ENCODE measurements around the gene OXA1L. TPM values are rescaled to one million over a fixed set of nuclear protein-coding genes. Genes with fewer than 3 reads are reported as not detected.
"Not testable (repeated sequence)": the region's sequence is repeated elsewhere in the genome, so short reads cannot be mapped to it uniquely, and the experiment has no call there.

The OXA1L gene
- total and polyA plus RNA-seq, 12 donors: 79.9 to 183 (median 131) TPM

DNA sequence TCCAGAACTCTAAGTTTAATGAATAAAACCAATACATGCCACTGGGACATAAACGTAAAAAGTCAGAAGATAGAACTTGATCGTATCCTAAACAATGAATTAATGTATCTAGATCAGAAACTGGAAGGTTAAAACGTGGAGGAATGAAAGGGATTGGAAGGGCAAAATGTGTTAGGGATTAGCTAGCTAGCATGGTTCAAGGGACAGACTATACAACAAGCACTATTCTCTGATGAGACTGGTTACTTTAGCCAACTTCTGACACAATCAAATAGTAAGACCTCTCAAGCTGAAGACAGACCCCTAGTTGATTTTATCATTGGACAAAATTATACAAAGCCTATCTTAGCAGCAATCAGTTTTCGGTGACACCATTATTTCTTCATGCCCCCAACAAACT is 18.7 kb upstream of the OXA1L start:
- intact Hi-C loops (cut with DNase I): no loop called here
- Histone ChIP-seq H3K36me3 (replicated peaks in 1 of 2) (no peaks in the 10 kb centered on the region), H3K4me3 (no peak overlapping the region), H3K27ac (no peak overlapping the region), H3K27me3 (no peaks in the 10 kb centered on the region), H3K9me3 (replicated peaks in 1 of 3) (no peaks in the 10 kb centered on the region), H3K4me1 (replicated peaks in 1 of 2) (no peaks in the 10 kb centered on the region)
- DNase-seq: no peak
- 74 to 86% (median 80%) methylated on average over 4 of the region's 4 CpGs for WGBS, 4 donors
- TF ChIP-seq, protein P1, sequence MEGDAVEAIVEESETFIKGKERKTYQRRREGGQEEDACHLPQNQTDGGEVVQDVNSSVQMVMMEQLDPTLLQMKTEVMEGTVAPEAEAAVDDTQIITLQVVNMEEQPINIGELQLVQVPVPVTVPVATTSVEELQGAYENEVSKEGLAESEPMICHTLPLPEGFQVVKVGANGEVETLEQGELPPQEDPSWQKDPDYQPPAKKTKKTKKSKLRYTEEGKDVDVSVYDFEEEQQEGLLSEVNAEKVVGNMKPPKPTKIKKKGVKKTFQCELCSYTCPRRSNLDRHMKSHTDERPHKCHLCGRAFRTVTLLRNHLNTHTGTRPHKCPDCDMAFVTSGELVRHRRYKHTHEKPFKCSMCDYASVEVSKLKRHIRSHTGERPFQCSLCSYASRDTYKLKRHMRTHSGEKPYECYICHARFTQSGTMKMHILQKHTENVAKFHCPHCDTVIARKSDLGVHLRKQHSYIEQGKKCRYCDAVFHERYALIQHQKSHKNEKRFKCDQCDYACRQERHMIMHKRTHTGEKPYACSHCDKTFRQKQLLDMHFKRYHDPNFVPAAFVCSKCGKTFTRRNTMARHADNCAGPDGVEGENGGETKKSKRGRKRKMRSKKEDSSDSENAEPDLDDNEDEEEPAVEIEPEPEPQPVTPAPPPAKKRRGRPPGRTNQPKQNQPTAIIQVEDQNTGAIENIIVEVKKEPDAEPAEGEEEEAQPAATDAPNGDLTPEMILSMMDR (IDR thresholded peaks at IDR 0.05): no peak
- no peak for TF ChIP-seq POLR2A (IDR thresholded peaks at IDR 0.05)

DNA sequence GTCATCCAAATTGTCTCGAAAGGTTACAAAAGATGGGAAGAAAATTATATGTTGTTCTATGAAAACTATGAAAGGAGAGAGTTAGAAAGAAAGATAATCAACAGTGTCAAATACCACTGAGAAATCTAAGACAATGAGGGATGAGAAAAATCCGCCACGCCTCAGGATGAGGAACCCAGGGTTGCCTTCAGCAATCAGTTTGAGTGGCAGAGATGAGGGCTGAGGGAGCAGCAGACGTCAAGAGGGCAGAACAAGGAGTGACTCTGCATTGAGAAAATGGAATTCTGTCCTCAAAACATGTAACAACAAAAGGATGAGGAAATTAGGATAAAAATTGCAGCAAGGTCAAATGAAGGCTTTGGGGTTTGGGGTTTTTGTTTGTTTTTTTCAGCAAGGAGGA is 18.3 kb upstream of the OXA1L start:
- H3K36me3 ChIP-seq (replicated peaks in 1 of 2): no peaks in the 10 kb centered on the region
- H3K27me3 ChIP-seq: no peaks in the 10 kb centered on the region
- H3K4me1 ChIP-seq (replicated peaks in 1 of 2): peaks cover 0 to 1% of the 10 kb centered on the region in 2 donors
- peak in 1 of 7 donors; percentile 5 for DNase-seq
- intact Hi-C loops (cut with DNase I): no loop called here
- H3K9me3 ChIP-seq (replicated peaks in 1 of 3): no peaks in the 10 kb centered on the region
- WGBS, 4 donors: 62 to 68% (median 66%) methylated on average over 4 of the region's 4 CpGs
- no peak overlapping the region for H3K4me3 ChIP-seq
- TF ChIP-seq, protein P1 (IDR thresholded peaks at IDR 0.05): no peak
- TF ChIP-seq POLR2A (IDR thresholded peaks at IDR 0.05): no peak
- no peak overlapping the region for H3K27ac ChIP-seq

DNA sequence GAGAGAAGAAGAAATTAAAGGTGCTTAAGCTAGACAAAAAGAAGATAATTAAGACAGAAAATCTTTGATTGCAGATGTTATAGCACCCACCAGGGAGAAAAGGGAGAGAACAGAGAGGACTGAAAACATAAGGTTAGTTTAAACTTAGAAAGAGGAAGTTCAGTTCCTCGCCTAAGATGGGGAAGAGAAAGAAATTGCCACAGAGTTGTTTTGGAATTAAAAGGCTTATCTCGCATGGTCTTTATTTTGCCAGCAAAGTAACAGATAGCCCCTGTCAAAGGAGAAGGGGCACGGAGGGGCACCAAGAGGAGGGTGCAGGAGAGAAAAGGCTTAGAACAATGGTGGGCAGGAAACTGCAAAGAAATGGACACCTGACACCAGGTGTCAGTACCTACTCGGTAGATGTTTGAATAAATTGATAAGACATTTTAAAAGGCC is 17.8 kb upstream of the OXA1L start:
- intact Hi-C loops (cut with DNase I): no loop called here
- H3K4me3 ChIP-seq: no peak overlapping the region
- 27 to 39% (median 34%) methylated on average over 4 of the region's 4 CpGs for WGBS, 4 donors
- no peaks in the 10 kb centered on the region for H3K9me3 ChIP-seq (replicated peaks in 1 of 3)
- no peaks in the 10 kb centered on the region for H3K27me3 ChIP-seq
- H3K4me1 ChIP-seq (replicated peaks in 1 of 2): peaks cover 0 to 4% of the 10 kb centered on the region in 2 donors
- no peak overlapping the region for H3K27ac ChIP-seq
- no peak for TF ChIP-seq POLR2A (IDR thresholded peaks at IDR 0.05)
- no peaks in the 10 kb centered on the region for H3K36me3 ChIP-seq (replicated peaks in 1 of 2)
- DNase-seq: no peak

DNA sequence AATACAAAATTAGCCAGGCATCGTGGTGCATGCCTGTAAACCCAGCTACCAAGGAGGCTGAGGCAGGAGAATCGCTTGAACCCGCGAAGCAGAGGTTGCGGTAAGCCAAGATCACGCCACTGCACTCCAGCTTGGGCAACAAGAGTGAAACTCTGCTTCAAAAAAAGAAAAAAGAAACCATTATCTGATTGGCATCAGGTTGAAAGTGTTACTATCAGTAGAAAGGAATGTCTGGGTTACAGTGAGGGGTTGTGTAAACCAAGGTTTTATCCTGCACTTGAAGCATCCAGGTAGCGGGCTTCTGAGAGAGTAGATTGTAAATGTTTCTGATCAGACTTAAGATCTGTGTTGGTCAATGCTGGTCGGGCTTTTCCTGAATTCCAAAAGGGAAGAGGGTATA is 14.1 kb upstream of the OXA1L start:
- Histone ChIP-seq H3K27ac (peak overlapping the region in 1 of 5 donors; percentile 52), H3K36me3 (replicated peaks in 1 of 2) (no peaks in the 10 kb centered on the region), H3K4me3 (no peak overlapping the region), H3K9me3 (replicated peaks in 1 of 3) (no peaks in the 10 kb centered on the region), H3K27me3 (no peaks in the 10 kb centered on the region), H3K4me1 (replicated peaks in 1 of 2) (peaks cover 0 to 4% of the 10 kb centered on the region in 2 donors)
- TF ChIP-seq, protein P1 (IDR thresholded peaks at IDR 0.05): no peak
- no peak for TF ChIP-seq POLR2A (IDR thresholded peaks at IDR 0.05)
- no peak for DNase-seq
- intact Hi-C loops (cut with DNase I): no loop called here
- WGBS, 4 donors: 43 to 57% (median 48%) methylated on average over 8 of the region's 8 CpGs

DNA sequence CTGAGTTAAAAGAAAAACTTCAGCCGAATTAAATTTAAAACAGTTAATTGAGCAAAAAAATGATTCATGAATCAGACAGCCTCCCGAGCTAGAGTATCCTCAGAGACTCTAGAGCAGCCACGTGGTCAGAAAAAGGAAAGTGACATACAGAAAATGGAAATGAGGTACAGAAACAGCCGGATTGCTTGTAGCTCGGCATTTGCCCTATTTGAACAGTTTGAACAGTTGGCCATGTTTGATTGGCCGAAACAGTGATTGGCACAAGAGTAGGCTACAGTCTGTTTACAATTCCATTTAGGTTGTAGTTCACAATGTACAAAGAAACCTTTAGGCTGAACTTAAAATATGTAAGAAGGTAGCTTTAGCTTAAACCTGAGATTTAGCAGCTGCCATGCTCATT is 12.9 kb upstream of the OXA1L start:
- peak in 2 of 7 donors; percentile 17 to 20 for DNase-seq
- Histone ChIP-seq H3K27ac (peak overlapping the region in 2 of 5 donors; percentile 18 to 57), H3K4me3 (no peak overlapping the region), H3K36me3 (replicated peaks in 1 of 2) (no peaks in the 10 kb centered on the region), H3K9me3 (replicated peaks in 1 of 3) (no peaks in the 10 kb centered on the region), H3K4me1 (replicated peaks in 1 of 2) (peaks cover 0 to 4% of the 10 kb centered on the region in 2 donors), H3K27me3 (no peaks in the 10 kb centered on the region)
- TF ChIP-seq, protein P1 (IDR thresholded peaks at IDR 0.05): no peak
- no peak for TF ChIP-seq POLR2A (IDR thresholded peaks at IDR 0.05)
- 46 to 64% (median 50%) methylated on average over 6 of the region's 6 CpGs for WGBS, 4 donors
- intact Hi-C loops (cut with DNase I): no loop called here

DNA sequence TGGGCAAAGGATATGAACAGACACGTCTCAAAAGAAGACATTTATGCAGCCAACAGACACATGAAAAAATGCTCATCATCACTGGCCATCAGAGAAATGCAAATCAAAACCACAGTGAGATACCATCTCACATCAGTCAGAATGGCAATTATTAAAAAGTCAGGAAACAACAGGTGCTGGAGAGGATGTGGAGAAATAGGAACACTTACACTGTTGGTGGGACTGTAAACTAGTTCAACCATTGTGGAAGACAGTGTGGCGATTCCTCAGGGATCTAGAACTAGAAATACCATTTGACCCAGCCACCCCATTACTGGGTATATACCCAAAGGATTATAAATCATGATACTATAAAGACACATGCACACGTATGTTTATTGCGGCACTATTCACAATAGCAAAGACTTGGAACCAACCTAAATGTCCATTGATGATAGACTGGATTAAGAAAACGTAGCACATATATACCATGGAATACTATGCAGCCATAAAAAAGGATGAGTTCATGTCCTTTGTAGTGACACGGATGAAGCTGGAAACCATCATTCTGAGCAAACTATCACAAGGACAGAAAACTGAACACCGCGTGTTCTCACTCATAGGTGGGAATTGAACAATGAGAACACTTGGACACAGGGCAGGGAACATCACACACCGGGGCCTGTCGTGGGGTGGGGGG is 8.4 kb upstream of the OXA1L start:
- H3K36me3 ChIP-seq (replicated peaks in 1 of 2); H3K9me3 ChIP-seq (replicated peaks in 1 of 3); H3K27me3 ChIP-seq; intact Hi-C loops (cut with DNase I); H3K4me1 ChIP-seq (replicated peaks in 1 of 2); H3K27ac ChIP-seq; DNase-seq; H3K4me3 ChIP-seq: not testable (repeated sequence)
- WGBS, 4 donors: 85 to 93% (median 89%) methylated on average over 9 to 10 of the region's 10 CpGs
